Stimulated activated CD8-positive, alpha-beta memory T cell treated with anti-CD3 and anti-CD28 coated beads, Interleukin-4, amount 100 ng/mL, for 4 hours (primary cell): ENCODE measurements around the gene MAP2K6.

Experiments used
- DNase-seq, 2 donors: peaks; one replicate each; pipeline ENCODE4 v3.0.0-alpha.2; 2020; ENCODE audit warnings: low read depth in 2 of 2, low spot score in 1 of 2

Gene MAP2K6

DNA sequence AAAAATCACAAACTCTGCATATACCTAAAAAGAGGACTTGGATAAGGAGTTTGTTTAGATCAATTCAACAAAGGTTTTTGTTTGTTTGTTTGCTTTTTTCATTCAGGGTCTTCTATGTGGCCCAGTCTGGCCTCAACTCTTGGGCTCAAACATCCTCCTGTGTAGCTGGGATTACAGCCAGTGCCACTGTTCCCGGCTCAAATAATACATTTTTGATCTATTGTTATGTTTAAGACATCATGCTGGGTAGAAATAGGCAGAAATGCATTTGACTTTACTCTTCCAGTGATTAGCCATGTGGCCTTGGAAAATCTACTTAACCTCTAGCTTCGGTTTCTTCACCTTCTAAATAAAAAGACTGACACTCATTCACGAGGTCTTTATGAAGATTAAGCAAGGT lies 11.5 kb downstream of the MAP2K6 start:
- no peak for DNase-seq

GRCh38 chr17:69427486-69428197 lies 13.1 kb downstream of the MAP2K6 start:
- DNase-seq, result no peak

DNA sequence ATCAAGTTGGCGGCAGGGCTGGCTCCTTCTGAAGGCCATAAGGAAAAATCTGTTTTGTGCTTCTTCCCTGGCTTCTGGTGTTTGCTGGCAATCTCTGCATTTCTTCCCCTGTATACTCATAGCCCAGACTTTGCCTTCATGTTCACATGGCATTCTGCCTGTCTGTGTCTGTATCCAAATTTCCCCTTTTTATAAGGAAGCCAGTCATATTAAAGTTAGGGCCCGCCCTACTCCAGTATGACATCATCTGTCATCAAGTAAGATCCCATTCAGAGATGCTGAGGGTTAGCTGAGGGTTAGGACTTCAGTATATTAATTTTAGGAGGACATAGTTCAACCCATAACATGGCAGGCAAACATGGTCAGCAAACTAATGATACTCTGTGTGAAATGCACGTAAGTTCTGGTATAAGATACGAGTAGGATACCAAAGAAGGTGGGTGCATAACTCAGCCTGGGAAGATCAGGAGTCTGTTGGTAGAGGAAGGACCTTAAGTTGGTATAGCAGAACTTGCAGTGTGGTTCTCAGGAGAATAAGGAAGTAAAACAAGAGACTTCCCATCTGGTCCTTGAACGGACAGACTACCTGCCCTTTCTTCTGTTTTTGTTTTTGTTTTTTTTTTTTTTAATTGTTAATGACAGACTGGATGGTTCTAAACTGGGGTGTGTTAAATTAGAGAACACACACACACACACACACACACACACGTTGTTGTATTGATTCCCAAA lies 13.9 kb downstream of the MAP2K6 start:
- no peak for DNase-seq

DNA sequence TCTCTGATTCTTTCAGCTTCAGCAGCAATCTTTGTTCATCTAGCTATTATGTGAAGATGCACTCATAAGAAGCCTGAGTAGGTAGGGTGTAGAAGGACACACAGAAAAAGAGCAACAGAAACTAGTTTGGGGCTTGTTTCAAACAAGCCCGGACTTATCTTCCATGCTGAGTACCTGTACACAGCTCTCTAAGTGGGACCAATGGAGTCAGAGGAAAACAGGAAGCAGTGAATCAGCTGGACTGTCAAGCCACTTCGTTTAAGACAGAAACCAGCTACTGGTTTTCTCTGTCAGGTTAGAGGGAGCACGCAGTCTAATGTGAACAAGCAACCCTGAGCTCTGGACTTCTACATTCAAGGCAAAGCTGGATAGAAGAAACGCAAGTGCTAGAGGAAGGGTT lies 16.0 kb downstream of the MAP2K6 start:
- DNase-seq, result no peak

DNA sequence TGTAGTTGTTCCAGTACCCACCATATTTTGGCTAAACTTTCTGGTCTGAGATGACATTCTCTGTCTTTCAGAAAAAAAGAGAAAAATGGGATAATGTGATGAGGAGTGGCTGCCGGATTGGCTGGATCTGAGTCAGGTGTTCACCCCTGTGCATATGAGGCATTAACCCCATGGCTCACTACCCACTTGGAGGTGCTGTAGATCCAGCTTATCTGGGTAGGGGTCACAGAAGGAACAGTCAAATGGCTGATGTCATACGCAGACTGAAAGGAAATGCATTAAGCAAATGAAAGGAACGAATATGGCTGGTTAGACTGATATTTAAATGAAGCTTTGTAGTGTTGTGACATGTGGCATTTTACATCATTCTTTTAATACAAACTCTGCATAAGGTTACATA lies 17.3 kb downstream of the MAP2K6 start:
- DNase-seq, result no peak

- no peak for DNase-seq
These were observed 18.6 kb downstream of the MAP2K6 start for GRCh38 chr17:69433093-69433492.

DNA sequence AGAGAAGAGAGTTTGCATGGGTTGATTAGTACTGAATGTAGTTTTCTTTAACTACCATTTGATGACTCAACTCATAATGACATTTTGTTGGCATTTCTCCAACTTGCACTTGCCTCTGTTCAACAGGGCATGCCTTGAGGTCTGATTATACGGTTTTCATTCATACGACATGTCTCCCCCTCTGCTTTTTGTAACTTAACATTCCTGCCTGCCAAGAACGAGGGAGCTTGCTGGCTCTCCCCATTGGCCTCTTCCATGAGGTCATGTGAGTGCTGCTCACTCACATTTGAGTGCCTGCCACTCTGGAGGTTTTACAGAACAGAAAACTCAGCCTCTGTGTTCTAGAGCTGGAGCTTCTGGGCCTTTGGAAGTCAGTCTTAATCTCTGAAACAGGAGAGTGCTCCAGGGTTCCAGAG lies 19.7 kb downstream of the MAP2K6 start:
- no peak for DNase-seq

- DNase-seq, result no peak
These were observed 21.6 kb downstream of the MAP2K6 start for GRCh38 chr17:69435971-69436696.

DNA sequence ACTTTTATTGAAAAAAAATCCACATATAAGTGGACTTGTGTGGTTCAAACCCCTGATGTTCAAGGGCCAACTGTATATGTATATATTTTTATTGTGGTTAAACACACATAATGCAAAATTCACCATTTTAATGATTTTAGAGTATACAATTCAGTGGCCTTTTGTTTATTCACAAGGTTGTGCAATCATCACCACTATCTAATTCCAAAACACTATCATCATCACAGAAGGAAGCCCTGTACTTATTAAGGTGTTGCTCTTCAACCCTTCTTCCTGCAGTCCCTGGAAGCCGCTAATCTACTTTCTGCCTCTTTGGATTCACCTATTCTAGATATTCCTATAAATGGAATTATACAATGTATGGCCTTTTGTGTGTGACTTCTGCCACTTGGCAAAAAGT lies 23.0 kb downstream of the MAP2K6 start:
- DNase-seq, result no peak

- no peak for DNase-seq
These were observed 24.3 kb downstream of the MAP2K6 start for GRCh38 chr17:69438776-69439175.

GRCh38 chr17:69441179-69441578 lies 26.7 kb downstream of the MAP2K6 start:
- no peak for DNase-seq

GRCh38 chr17:69443138-69443537 lies 28.6 kb downstream of the MAP2K6 start:
- no peak for DNase-seq

GRCh38 chr17:69444023-69444422 lies 29.5 kb downstream of the MAP2K6 start:
- no peak for DNase-seq

- DNase-seq, result no peak
These were observed 30.6 kb downstream of the MAP2K6 start for GRCh38 chr17:69445132-69445531.

DNA sequence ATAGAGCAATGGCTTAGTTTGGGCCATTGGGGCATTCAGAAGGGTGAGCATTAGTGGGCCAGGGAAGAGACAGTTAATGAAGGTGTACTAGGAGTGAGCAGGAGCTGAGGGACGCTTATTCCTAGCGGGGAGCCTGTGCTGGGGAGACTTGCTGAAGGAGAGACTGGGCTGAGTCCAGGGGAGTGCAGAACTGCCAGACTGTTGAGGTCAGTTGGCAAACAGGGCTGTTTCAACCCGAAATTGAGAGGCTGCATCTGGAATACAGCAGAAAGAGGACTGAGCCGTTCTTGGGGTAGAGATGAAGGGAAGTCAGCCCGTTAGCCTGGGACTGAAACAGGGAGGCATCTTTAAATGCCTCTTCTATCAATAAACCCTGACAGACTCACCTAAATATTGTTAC lies 33.2 kb downstream of the MAP2K6 start:
- no peak for DNase-seq

DNA sequence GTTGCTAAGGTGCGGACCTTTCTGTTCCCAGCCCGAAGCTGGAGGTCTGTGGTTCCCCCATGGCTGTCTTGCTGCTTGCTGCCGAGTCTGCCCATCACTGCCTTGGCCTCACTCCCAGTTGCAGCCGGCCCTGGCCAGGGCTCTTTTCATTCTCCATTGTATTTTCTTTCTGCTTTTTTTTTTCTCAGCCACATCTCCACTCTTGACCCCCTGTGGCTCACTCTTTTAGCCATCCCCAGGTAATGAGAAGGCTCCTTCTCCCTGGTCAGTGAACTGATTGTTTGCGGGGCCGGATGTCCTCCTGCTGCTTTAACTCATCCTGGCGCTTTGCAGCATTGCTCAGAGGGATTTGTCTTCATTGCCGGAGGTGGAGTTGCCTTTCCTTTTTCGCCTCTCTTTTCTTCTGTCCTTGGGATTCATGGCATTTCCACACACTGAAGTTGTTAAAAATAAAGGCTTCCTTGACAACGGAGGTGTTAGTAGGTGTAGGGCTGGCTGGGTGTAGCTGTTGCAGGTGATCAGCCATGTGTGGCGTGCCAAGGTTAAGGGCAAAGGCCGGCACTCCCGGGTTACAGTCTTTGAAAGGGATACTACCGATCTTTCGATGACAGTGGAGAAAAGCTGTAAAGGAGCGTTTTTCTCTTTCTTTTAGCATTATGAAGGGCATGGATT lies 34.1 kb downstream of the MAP2K6 start:
- DNase-seq, result no peak

DNA sequence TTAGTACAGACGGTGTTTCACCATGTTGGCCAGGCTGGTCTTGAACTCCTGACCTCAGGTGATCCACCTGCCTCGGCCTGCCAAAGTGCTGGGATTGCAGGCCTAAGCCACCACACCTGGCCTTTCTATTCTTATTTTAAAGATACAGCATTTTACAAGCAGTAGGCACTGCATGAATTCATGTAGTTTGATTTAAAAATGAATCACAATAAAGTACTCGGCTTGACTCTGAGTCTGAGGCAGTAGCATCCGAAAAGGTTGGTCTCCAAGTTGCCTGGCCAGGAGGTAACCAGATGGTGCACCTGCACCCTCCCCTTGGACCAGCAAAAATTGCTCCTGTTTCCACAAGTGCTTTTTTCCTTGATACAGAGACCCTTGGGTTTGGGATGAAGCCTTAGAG lies 35.6 kb downstream of the MAP2K6 start:
- no peak for DNase-seq

DNA sequence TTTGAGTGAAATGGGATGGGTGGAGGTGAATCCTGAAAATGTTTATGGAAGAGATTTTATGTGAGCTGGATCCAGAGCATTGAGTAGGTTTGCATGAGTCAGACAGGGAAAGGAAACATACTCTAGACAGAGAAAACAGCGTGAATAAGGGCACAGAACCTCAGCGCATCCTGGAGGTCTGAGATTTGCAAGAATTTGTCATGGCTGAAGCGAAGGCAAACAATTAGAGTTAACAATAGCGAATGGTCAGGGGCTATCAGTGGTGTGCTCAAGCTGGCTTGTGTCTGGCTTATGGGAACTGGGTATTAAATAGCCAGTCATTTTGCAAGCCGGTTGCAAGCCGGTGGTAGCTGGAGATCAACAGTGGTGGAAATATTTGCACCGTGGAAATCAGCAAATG lies 36.4 kb downstream of the MAP2K6 start:
- no peak for DNase-seq

DNA sequence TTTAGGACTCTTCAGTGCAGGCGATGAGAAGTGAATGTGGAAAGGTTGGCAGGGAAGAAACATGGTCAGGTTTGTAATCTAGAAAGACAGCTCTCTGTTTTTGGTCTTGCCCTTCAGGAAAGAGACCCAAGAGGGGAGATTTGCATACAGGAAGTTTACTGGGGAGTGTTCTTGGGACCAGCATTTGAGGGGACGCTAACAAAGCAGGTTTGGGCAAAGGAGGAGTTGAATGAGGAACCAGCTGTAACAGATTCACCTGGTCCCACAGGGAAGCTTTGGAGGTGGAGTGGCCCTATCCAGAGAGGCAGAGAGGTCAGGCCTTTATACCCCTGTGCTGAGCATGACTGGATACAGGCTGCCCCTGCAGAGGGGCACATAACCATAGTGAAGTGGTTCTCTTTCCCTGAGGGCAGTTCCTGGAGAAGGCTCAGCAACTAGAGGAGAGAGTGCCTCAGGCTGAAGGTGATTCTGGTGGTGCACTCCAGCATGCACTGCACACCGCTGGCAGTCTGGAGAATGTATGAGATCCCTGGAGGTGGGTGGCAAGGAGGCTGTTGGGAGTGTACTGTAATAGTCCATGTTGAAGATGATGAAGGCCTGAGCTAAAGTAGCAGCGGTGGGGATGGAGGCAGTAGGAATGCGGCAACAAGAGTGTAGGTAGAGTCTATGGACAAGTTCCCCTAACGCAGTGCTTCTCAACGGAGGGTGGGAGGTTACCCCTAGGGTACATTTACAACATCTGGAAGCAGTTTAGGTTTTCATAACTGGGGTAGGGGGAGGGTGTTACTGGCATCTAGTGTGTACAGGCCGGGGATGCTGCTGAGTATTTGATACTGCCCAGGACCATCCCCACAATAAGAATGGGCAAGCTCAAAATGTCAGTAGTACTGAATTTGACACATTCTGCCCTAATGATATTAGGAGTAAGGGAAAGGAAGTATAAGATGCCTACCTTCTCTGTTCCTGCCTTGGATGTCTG lies 37.2 kb downstream of the MAP2K6 start:
- no peak for DNase-seq

DNA sequence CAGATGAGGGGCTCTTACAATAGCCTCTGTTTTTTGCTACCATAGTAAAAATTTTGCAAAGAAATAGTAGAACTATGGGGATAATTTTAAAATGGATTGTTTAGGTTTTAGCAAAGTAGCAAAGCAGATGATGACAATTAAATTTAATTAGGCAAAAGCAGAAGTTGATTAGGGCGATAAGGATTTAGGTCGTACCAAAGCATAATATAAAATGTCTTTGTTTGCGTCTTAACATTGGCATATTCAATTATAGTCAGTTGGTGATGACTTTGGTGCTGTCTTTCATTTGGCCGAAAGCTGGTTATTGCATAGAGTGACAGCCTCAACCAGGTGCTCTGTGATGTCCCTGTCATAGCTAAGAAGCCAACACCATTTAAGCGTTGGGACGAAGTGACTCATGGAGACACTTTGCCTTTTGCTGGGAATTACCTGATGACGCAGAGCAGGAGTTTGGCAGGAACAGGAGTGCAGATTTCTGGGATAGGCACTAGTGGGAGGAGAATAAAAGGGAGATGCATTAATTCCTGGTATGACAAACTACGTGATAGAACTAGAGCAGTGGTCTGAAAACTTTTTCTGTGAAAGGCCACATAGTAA lies 38.3 kb downstream of the MAP2K6 start:
- DNase-seq, result no peak
